ENCODE results near the gene MLH3. TPM values are rescaled to one million over a fixed set of nuclear protein-coding genes. Genes with fewer than 3 reads are reported as not detected.

MLH3 gene
- total RNA-seq, 1 donor from 2014 or later = 10.4 TPM

GRCh38 chr14:74988131-74988530 lies 63.1 kb downstream of the MLH3 start:
- DNase-seq (ENCODE audit: low spot score) = no peak
- no peak for ATAC-seq

GRCh38 chr14:74985806-74986205 lies 65.5 kb downstream of the MLH3 start:
- no peak for ATAC-seq
- no peak for DNase-seq (ENCODE audit: low spot score)

DNA sequence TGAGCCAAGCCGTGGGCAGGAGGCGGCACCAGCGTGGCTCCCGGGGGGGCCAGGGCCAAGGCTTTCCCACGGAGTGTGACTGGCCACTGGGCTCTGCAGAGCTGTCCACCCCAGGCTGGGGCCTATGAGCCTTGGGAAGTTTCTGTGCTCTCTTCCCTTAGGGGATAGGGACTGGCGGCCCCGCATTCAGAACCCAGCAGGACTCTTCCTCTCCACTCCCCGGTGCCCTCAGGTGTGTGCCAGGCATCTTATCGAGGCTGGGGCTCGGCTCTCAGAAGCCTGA lies 66.3 kb downstream of the MLH3 start:
- no peak for ATAC-seq

DNA sequence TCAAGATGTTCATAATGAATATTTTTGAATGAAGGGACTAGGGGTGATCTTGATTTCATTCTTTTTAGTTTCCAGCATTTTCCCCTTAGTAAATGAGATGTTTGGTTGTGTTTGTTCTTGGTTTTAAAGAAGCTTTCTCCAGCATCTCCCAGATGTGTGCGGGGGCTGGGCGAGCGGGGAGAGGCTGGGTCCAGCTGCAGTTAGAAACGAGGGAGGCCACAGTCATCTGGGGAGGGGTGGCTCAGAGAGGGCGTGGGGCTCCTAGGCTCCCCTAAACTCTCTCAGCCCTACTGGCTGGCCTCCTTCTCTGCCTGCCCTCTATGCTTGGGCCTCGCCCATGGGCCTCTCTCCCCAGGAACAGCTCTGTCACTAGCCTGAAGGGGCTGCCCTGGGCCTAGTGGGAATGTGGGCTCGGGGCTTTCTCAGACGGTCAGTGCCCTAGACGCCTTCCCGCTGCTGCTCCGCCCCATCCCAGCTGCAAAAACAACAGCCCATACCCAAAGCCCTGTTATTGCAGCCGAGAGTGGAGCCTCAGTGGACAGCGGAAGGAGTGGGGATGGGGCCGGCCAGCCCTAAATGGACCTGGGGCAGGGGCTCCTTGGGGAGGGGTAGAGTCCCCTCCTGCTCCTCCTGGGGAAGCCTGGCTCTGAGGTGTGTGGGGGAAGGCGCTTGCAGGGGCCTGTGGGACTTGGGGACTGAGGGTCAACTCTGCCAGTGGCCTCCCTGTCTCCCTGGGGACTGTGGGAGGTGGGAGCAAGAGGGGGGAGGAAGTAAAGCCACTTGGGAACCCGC lies 66.8 kb downstream of the MLH3 start:
- ATAC-seq (no peak), DNase-seq (ENCODE audit: low spot score) (no peak)

More for the DNA sequence above, 66.3 kb downstream of the MLH3 start:
- no peak for DNase-seq (ENCODE audit: low spot score)

DNA sequence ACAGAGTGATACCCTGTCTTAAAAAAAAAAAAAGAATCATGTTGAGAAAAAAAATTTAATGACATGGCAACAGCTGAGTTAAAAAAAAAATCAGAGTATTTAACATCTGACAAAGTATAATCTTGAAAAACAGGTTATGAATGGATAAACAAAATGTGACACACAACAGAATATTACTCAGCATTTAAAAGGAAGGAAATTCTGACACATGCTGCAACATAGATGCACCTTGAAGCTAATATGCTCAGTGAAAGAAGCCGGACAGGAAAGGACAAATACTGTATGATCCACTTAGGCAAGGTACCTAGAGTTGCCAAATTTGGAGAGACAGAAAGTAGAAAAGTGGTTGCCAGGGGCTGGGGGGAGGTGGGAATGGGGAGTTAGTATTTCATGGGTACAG lies 67.9 kb downstream of the MLH3 start:
- DNase-seq (ENCODE audit: low spot score) (no peak), ATAC-seq (no peak)

DNA sequence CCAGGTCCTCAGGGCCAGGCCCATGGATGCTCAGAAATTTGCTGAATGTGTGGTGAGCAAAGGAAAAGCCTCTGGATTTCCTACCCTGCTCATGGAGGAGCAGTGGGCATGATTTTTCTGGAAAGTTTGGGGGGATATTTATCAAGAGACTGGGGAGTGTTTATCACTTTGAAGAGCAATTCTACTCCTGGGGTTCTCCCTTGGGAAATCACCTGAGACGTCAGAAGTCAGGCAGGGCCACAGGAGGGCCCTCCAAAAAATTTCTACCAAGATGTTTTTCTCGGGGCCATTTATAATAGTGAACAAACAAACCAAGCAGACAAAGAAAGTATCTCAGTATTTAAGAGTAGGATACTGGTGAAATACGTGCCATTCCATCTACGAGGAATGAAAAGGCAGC lies 68.6 kb downstream of the MLH3 start:
- ATAC-seq = no peak

DNA sequence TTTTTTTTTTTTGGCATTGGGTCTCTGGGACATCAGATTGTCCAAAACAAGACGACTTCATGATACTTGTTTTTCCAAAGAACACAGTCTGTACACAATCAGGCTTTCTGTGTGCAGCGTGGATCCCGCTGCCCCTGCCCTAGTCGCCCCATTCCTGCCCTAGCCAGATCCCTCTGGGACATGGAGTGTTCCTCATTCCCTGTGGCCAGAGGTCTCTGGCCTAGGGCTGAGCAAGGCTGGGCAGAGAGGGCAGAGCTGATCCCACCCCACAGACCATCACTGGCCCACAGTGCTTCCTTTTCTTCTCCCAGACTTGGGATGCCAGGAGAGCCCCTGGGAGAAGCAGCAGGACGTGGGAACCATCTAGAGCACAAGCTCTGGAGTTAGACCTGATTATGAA lies 69.4 kb downstream of the MLH3 start:
- no peak for DNase-seq (ENCODE audit: low spot score)
- ATAC-seq = no peak

More for the DNA sequence above, 68.6 kb downstream of the MLH3 start:
- DNase-seq (ENCODE audit: low spot score) = no peak

GRCh38 chr14:74981462-74981782 lies 69.8 kb downstream of the MLH3 start:
- DNase-seq (ENCODE audit: low spot score) (no peak), ATAC-seq (no peak)

GRCh38 chr14:74980731-74981461 lies 70.4 kb downstream of the MLH3 start:
- DNase-seq (ENCODE audit: low spot score) = no peak
- ATAC-seq = no peak

DNA sequence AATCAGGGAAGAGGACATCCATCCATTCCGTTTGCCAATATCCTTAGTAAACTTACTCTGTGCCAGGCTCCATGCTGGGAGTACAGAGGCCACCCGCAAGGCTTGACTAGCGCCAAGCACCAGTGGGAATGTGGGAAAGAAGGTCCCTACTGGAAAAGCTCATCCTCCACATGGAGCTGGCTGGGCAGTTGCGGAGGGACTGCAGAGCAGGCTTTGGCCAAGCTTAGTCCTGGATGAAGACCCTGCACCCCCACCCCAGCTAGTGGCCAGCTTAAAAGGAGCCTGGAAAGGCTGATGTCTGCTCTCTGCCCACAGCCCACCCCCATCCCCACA lies 70.9 kb downstream of the MLH3 start:
- no peak for DNase-seq (ENCODE audit: low spot score)
- ATAC-seq = no peak

DNA sequence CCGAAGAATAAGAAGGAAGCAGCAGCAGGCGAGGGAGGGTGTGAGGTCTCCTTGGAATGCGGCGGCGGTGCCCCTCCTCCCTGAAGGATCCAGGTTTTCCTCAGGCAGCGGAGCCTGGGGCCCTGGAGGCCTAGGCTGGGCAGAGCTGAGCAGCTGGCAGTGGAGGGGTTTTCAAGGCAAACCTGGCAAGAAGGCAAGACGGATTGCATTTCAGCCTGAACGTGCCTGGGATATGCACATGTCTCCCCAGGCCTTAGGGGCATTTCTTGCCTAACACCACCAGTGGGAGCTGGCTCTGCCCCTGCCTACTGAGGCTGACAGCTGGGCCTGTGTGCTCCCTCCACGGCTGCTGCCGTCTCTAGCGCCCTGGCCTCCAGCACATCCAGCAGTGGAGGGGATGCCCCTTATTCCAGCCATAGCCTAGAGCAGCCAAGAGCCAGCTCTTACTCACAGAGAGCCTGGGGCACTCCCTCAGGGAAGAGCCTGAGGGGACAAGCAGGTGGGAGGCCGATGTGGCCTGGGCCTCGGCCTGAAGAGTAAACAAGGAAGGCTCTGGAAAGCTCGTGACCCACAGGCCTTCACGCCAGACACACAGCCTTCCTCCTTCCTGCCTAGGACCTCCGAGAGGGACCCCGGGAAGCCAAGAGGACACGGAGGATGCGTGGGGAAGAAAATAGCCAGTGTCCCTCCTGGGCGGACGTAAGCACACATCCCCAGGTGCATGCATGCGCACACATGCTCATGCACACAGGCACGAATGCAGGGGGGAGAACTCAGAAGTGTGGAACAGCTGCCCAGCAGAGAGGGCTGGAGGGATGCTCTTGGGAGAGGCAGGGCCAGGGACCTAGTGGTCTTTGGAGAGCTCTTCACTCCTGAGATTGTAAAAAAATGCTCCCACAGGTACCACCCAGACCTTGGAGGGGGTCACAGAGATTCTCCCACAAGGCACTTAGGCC lies 71.5 kb downstream of the MLH3 start:
- no peak for ATAC-seq
- DNase-seq (ENCODE audit: low spot score) = no peak

DNA sequence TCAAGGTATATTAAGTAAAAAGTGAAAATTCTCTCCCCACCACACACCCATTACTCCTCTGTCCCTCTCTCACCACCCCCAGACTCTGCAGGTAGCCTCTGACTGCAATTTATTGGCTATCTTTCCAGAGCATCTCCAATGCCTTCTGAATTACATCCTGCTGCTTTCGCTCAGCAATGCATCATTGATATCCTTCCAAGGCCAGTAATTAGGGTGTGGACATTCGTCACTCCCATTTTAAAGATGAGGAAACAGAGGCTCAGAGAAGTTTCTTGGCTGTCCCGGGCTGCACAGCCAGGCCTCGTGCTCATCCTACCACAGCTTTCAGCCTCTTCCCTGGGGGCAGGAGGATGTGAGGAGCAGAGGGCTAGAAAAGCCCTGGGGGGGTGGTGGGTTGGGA lies 72.2 kb downstream of the MLH3 start:
- no peak for DNase-seq (ENCODE audit: low spot score)
- no peak for ATAC-seq

GRCh38 chr14:74978416-74978947 lies 72.8 kb downstream of the MLH3 start:
- DNase-seq (ENCODE audit: low spot score) (no peak), ATAC-seq (no peak)

DNA sequence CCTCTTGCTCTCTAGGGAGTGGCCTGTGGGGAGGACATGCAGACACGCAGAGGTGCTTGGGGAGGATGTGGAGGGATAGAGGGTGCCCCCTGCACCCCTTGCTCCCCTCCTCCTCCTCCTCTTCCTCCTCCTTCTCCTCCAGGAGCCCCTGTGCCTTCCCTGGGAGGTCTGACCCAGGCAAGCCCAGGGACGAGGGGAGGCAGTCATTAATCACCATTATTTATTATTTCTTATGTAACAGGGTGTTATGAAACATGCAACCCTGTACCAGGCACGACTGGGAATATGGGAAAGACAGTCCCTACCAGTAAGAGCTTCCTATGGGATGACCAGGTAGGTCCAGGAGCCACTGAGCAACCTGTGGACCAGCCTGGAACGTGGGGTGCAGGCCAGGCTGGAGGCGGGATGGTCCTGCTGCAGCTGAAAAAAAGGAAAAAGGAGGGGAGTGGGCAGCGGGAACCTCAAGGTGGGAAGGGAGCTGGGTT lies 73.3 kb downstream of the MLH3 start:
- no peak for DNase-seq (ENCODE audit: low spot score)
- ATAC-seq = no peak

DNA sequence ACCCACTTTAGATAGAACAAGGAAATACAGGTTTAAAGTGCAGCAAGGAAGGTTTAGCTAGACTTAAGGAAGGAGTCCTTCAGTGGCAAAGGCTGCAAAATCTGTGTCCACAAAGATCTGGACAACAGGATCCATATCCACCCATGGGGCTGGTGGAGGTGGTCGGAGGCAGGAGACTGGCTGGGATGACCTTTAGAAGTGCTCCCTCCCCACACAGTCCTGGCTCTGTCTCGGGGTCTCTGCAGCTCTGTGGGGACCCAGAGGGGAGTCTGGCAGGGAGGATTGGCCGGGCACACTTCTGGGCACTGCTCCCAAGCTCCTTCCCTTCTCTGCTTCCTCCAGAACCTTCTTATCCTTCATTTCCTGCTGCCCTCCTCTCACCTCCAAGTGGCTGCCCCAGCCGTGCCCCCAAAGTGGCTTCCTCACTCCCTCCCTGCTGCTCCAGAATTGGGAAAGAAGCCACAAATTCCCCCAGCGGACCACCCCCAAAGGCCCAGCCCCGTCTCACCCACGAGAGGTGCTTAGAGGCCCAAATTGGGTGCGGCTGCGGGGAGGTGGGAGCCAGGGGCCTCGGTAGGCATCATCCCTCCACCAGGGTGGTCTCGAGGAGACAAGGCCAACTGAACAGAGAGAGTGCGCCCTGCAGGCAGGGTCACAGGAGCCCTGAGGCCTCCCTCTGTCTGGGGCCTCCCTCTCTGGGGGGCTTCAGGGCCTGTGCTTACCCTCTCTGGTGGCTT lies 73.9 kb downstream of the MLH3 start:
- no peak for DNase-seq (ENCODE audit: low spot score)

DNA sequence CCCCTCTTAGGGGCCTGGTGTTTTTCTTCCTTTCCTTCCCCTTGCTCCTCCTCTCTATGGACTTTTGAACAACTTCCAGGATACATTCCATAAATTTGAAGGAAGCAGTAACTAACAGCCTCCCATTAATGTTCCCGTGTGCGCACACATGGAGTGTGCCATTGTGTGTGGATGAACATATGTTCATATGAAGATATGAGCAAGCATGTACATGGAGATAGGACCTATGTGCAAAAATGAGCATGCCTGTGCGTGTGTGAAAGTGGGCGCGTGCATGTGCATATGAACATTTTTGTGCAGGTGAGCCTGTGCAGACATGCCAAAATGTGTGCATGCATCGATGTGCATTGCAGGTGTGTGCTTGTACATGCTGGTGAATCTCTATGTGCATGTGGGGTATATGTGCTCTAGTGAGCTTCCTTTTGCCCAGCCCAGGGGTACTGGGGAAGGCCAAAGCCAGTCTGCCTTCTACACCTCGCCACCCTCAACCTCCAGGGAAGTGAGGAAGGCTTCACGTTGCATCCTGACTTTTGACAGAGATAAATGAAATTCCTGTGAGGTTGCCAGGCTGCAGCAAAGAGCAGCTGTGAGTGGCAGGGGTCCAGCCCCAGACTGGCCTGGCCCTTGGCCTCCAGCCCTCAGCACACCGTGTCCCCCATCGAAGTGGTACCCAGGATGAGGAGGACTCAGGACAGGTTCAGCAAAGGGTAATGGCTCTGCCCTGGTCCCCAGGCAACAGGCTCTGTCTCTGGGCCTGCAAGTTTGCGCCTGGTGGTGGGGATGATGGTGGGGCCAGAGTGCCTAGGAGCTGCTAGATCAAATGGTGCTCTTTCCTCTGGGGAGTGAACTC lies 74.8 kb downstream of the MLH3 start:
- no peak for DNase-seq (ENCODE audit: low spot score)
- no peak for ATAC-seq

More for the DNA sequence above, 73.9 kb downstream of the MLH3 start:
- ATAC-seq = no peak

DNA sequence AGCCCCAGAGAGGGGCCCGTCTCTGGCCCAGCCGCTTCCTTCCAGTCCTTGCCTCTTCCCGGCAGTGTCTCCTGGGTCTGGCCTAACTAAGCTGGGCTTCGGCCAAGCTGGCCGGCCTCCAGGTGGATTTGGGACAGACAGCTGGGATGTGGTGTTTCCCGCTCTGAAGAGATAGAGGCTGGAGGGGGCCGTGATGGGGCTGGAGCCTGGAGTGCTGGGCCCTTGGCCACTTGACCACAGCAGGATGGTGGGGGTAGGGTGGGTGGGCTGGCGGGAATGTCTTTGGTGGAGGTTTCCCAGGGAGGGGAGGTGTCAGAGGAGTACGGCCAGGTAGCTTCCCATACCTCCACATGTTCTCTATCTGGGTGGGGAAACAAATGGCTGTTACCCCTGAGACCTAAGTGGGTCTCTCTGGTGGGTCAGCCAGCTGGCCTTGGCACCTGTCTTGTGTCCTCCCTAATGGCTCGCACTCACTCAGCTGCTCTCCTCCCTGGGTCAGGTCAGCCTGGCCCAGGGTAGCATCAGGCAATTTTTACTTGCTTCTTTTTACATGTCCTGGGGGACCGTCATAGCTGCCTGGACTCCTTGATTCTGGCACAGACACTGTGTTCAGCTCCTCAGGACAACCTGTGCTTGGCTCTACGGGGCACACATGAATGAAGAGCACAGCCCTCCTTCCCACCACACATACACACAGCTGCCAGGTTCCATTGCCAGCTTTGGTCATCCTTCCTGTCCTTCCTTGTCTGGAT lies 76.0 kb downstream of the MLH3 start:
- DNase-seq (ENCODE audit: low spot score) = peak; percentile 79
- ATAC-seq = peak; percentile 78

GRCh38 chr14:74974364-74975058 lies 76.8 kb downstream of the MLH3 start:
- no peak for ATAC-seq

More at GRCh38 chr14:74974364-74975058, 76.8 kb downstream of the MLH3 start:
- no peak for DNase-seq (ENCODE audit: low spot score)

Data from left lobe of liver (tissue), 2 donors.